PC-3 (cell line): ENCODE measurements around the gene DNAH9. TPM values are rescaled to one million over a fixed set of nuclear protein-coding genes. Genes with fewer than 3 reads are reported as not detected.

ENCODE experiments used
- ATAC-seq: fragments of 200-7000 bp; cut with Tn5 transposase; 2 replicates; pipeline ENCODE4 v1.9.1; 2020; ENCODE audit warnings: mild to moderate bottlenecking, moderate library complexity
- BruUV-seq: library from RNA; stranded (reverse); fragments of 400-500 nt; replicated peaks from 2 replicates; lab custom pipeline; 2021; lab: Mats Ljungman, UMichigan
- CTCF ChIA-PET: fragments of 300-600 bp; sonication (Branson Sonifier 250); formaldehyde crosslinking; loops from one replicate; lab custom pipeline; 2022; ENCODE audit warnings: antibody characterized with exemption; lab: Charles Lee
- POLR2A ChIA-PET: fragments of 300-600 bp; sonication (Branson Sonifier 250); formaldehyde crosslinking; loops from one replicate; lab custom pipeline; 2022; ENCODE audit warnings: antibody characterized with exemption; ENCODE audit not compliant: unreplicated experiment; lab: Charles Lee
- DNase-seq: peaks from one replicate; pipeline ENCODE4 v3.0.0-alpha.2; 2015
- H2AFZ ChIP-seq: fragments of 300-600 bp; sonication (generic); 2 replicates; pipeline ENCODE4 v1.6.0; 2016; ENCODE audit warnings: antibody characterized with exemption, low read length
- H3F3A ChIP-seq: fragments of 300-600 bp; sonication (generic); one replicate; pipeline ENCODE4 v1.6.0; 2017; ENCODE audit warnings: antibody characterized with exemption, low read length, control low read depth, mild to moderate bottlenecking; ENCODE audit not compliant: unreplicated experiment
- H3K27ac ChIP-seq: fragments of 300-600 bp; sonication (generic); 2 replicates; pipeline ENCODE4 v1.5.1; 2016; ENCODE audit warnings: mild to moderate bottlenecking, low read length
- H3K27me3 ChIP-seq: fragments of 300-600 bp; sonication (generic); 2 replicates; pipeline ENCODE4 v1.6.1; 2016; ENCODE audit warnings: low read length, mixed read lengths
- H3K36me3 ChIP-seq: fragments of 300-600 bp; sonication (generic); 2 replicates; pipeline ENCODE4 v1.6.1; 2016; ENCODE audit warnings: low read depth, mixed run types, low read length, mixed read lengths
- H3K4me1 ChIP-seq: fragments of 300-600 bp; sonication (generic); 2 replicates; pipeline ENCODE4 v1.5.1; 2016; ENCODE audit warnings: low read length; ENCODE audit not compliant: insufficient read depth
- H3K4me2 ChIP-seq: fragments of 300-600 bp; sonication (generic); 2 replicates; pipeline ENCODE4 v1.6.0; 2016; ENCODE audit warnings: low read length
- H3K4me3 ChIP-seq: fragments of 300-600 bp; sonication (generic); 2 replicates; pipeline ENCODE4 v1.5.1; 2016; ENCODE audit warnings: mild to moderate bottlenecking, low read length, mixed read lengths
- H3K79me2 ChIP-seq: fragments of 300-600 bp; sonication (generic); 2 replicates; pipeline ENCODE4 v1.6.1; 2017; ENCODE audit warnings: low read length, mixed read lengths
- H3K9ac ChIP-seq: fragments of 300-600 bp; sonication (generic); 2 replicates; pipeline ENCODE4 v1.6.0; 2016; ENCODE audit warnings: mild to moderate bottlenecking, low read length
- H3K9me2 ChIP-seq: fragments of 300-600 bp; sonication (generic); replicated peaks from 2 replicates; pipeline ENCODE4 v1.6.1; 2016; ENCODE audit warnings: mixed run types, low read length, mixed read lengths
- H3K9me3 ChIP-seq: fragments of 300-600 bp; sonication (generic); 2 replicates; pipeline ENCODE4 v1.6.1; 2016; ENCODE audit warnings: low read length, mixed read lengths
- H4K20me1 ChIP-seq: fragments of 300-600 bp; sonication (generic); 2 replicates; pipeline ENCODE4 v1.6.1; 2016; ENCODE audit warnings: low read length, mixed read lengths
- EZH2 ChIP-seq: fragments of 300-600 bp; sonication (generic); IDR thresholded peaks from one replicate; pipeline ENCODE4 v1.6.1; 2017; ENCODE audit warnings: antibody characterized with exemption, mild to moderate bottlenecking, low read length; ENCODE audit not compliant: unreplicated experiment
- EZH2phosphoT487 ChIP-seq: fragments of 300-600 bp; sonication (generic); IDR thresholded peaks from 2 replicates; pipeline ENCODE4 v1.6.1; 2018; ENCODE audit warnings: mild to moderate bottlenecking, antibody characterized with exemption, low read length, borderline replicate concordance
- intact Hi-C: fragments of 100-400 bp; cut with micrococcal nuclease; formaldehyde crosslinking; loops from 2 replicates; pipeline ENCODE4 v1.9.0; 2023
- total RNA-seq: library from RNA; depleted of rRNA; stranded (reverse); fragments of >200 nt; gene quantifications from 2 replicates; pipeline ENCODE4 v1.2.3, GENCODE V29; 2014
- TF ChIP-seq, protein P1 (sequence below): fragments of 300-600 bp; sonication (generic); conservative IDR thresholded peaks from 2 replicates; pipeline ENCODE4 v1.5.1; 2017; ENCODE audit warnings: antibody characterized with exemption, low read depth, mild to moderate bottlenecking, low read length

The DNAH9 gene
- total RNA-seq, 1 experiment from 2014 or later = 0.11 TPM

DNA sequence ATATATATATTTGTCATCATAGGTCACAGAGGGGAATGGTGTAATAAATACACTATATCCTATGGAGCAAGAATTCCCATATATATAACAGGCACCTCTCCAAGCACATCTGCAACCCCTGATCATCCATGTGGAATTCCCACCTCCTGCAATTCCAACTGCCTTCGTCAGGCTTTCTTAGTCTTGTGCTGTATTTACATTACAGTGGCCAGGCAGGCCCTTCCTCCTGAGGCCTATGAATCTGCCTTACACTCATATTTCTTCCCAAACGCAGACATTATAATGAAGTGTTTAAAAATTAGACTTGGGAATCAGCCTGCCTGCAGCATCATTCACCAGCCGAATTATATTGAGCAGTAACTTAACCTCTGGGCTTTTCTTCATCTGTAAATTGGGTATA lies 19.3 kb upstream of the DNAH9 start:
- Histone ChIP-seq H3K4me2 (no peak overlapping the region), H3K27ac (no peak overlapping the region), H3K36me3 (no peaks in the 10 kb centered on the region), H3K9me2 (no peaks in the 10 kb centered on the region), H3K4me1 (no peaks in the 10 kb centered on the region), H3F3A (no peaks in the 10 kb centered on the region), H3K9ac (no peak overlapping the region), H4K20me1 (no peaks in the 10 kb centered on the region), H3K4me3 (no peak overlapping the region), H3K9me3 (no peaks in the 10 kb centered on the region), H2AFZ (no peak overlapping the region), H3K27me3 (no peaks in the 10 kb centered on the region), H3K79me2 (no peaks in the 10 kb centered on the region)
- POLR2A ChIA-PET = no interaction called here
- no peak for ATAC-seq
- TF ChIP-seq EZH2 (no peak), EZH2phosphoT487 (no peak)
- TF ChIP-seq, protein P1, sequence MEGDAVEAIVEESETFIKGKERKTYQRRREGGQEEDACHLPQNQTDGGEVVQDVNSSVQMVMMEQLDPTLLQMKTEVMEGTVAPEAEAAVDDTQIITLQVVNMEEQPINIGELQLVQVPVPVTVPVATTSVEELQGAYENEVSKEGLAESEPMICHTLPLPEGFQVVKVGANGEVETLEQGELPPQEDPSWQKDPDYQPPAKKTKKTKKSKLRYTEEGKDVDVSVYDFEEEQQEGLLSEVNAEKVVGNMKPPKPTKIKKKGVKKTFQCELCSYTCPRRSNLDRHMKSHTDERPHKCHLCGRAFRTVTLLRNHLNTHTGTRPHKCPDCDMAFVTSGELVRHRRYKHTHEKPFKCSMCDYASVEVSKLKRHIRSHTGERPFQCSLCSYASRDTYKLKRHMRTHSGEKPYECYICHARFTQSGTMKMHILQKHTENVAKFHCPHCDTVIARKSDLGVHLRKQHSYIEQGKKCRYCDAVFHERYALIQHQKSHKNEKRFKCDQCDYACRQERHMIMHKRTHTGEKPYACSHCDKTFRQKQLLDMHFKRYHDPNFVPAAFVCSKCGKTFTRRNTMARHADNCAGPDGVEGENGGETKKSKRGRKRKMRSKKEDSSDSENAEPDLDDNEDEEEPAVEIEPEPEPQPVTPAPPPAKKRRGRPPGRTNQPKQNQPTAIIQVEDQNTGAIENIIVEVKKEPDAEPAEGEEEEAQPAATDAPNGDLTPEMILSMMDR = no peak
- CTCF ChIA-PET = no interaction called here
- no peak for DNase-seq
- no TSS peak for BruUV-seq
- intact Hi-C loops = no loop called here

DNA sequence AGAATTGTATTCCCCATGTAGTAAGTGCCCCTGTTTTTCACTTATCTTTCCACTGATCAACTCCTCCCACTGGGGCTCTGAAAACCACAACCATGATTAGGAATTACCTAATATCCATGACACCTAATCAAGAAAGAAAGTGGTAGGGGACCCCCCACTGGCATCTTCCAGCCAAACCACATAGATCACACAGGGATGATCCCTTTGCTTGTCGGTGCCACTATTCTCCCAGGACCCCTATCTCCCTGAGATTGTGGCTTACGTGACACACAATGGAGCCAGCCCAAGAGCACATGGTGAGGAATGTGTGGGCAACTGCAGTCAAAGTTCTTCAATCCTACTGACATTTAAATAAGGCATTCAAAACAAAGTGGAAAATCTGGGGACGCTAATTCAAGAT lies 17.6 kb upstream of the DNAH9 start:
- no peaks in the 10 kb centered on the region for H3K27me3 ChIP-seq
- intact Hi-C loops = no loop called here
- no peaks in the 10 kb centered on the region for H3K4me1 ChIP-seq
- TF ChIP-seq, protein P1 = no peak
- no peak for TF ChIP-seq EZH2
- TF ChIP-seq EZH2phosphoT487 = no peak
- no peak overlapping the region for H3K4me2 ChIP-seq
- no peak overlapping the region for H2AFZ ChIP-seq
- no peaks in the 10 kb centered on the region for H4K20me1 ChIP-seq
- ChIA-PET POLR2A (no interaction called here), CTCF (no interaction called here)
- H3K27ac ChIP-seq = no peak overlapping the region
- no peaks in the 10 kb centered on the region for H3K9me2 ChIP-seq
- no peaks in the 10 kb centered on the region for H3K79me2 ChIP-seq
- no TSS peak for BruUV-seq
- no peaks in the 10 kb centered on the region for H3K36me3 ChIP-seq
- DNase-seq (no peak), ATAC-seq (no peak)
- H3K4me3 ChIP-seq = no peak overlapping the region
- no peaks in the 10 kb centered on the region for H3F3A ChIP-seq
- H3K9ac ChIP-seq = no peak overlapping the region
- H3K9me3 ChIP-seq = no peaks in the 10 kb centered on the region

DNA sequence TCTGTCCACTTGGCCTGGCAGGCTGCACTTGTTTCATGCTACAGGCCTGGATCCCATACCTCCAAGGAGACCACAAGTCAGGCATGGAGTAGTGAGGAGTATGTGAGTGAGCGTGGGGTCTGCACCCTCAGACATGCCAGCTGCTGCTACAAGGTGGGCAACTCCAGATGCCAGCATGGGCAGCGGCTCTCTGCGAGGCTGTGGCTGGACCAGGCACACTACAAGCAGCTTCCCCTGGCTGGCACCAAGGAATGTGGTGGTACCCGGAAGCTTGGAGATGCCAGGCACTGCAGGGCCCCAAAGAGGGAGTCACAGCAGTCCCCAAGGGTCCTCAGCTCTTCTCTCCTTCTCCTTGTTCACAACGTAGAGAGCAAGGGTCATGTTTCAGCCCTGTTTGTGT lies 16.1 kb upstream of the DNAH9 start:
- Histone ChIP-seq H3K9me3 (no peaks in the 10 kb centered on the region), H3K79me2 (no peaks in the 10 kb centered on the region), H3K27me3 (no peaks in the 10 kb centered on the region), H4K20me1 (no peaks in the 10 kb centered on the region), H3K4me3 (no peak overlapping the region), H3K9ac (no peak overlapping the region), H3K4me1 (no peaks in the 10 kb centered on the region), H3K27ac (no peak overlapping the region), H3F3A (no peaks in the 10 kb centered on the region), H3K9me2 (no peaks in the 10 kb centered on the region), H3K36me3 (no peaks in the 10 kb centered on the region), H3K4me2 (no peak overlapping the region), H2AFZ (no peak overlapping the region)
- no peak for ATAC-seq
- ChIA-PET CTCF (no interaction called here), POLR2A (no interaction called here)
- no peak for DNase-seq
- BruUV-seq = no TSS peak
- intact Hi-C loops = no loop called here
- TF ChIP-seq EZH2 (no peak), EZH2phosphoT487 (no peak)
- TF ChIP-seq, protein P1 = no peak
